B cell (primary cell): ENCODE data around the gene LAMC3. TPM values are rescaled to one million over a fixed set of nuclear protein-coding genes. Genes with fewer than 3 reads are reported as not detected.

Experiments
- ATAC-seq: fragments of 200-7000 bp; cut with Tn5 transposase; one replicate; pipeline ENCODE4 v1.10.0; 2021; ENCODE audit warnings: low read depth, mild to moderate bottlenecking, moderate number of reproducible peaks, moderate library complexity
- CTCF ChIA-PET: fragments of 350-600 bp; sonication (Branson Sonifier 250); formaldehyde crosslinking; loops from one replicate; lab custom pipeline; 2021; ENCODE audit warnings: antibody characterized with exemption, inconsistent platforms; lab: Charles Lee
- POLR2A ChIA-PET: fragments of 350-600 bp; sonication (Branson Sonifier 250); formaldehyde crosslinking; loops from one replicate; lab custom pipeline; 2021; ENCODE audit warnings: antibody characterized with exemption; lab: Charles Lee
- DNase-seq: peaks from one replicate; pipeline ENCODE4 v3.0.0; 2013
- H2AFZ ChIP-seq: 2 replicates; pipeline ENCODE4 v1.6.1; 2012; ENCODE audit warnings: mild to moderate bottlenecking, low read depth, low read length; ENCODE audit not compliant: insufficient read depth, poor library complexity, severe bottlenecking
- H3K27ac ChIP-seq, 2 donors: 1 replicate in 1 of 2; 2 replicates in 1 of 2; pipeline ENCODE4 v1.5.1; 2012 to 2013; ENCODE audit warnings: low read length in 2 of 2, mild to moderate bottlenecking in 2 of 2, moderate library complexity in 1 of 2
- H3K27me3 ChIP-seq, 4 experiments: fragments of 200-600 bp in 1 of 4; sonication (generic) in 1 of 4; replicated peaks in 1 of 4; 1 replicate in 2 of 4; 2 replicates in 2 of 4; pipeline versions ENCODE4 v1.6.1 to v1.7.0; 2013 to 2016; ENCODE audit warnings: low read length in 3 of 4, mild to moderate bottlenecking in 2 of 4, mixed read lengths in 1 of 4, moderate library complexity in 1 of 4; ENCODE audit not compliant: insufficient read depth in 4 of 4, control insufficient read depth in 3 of 4; ENCODE audit errors: control extremely low read depth in 1 of 4
- H3K36me3 ChIP-seq, 2 experiments: replicated peaks in 1 of 2; 1 replicate in 1 of 2; 2 replicates in 1 of 2; pipeline versions ENCODE4 v1.6.1 to v1.7.1; 2013; ENCODE audit warnings: low read length in 1 of 2; ENCODE audit not compliant: insufficient read depth in 2 of 2, control insufficient read depth in 1 of 2; ENCODE audit errors: control extremely low read depth in 1 of 2, extremely low read depth in 1 of 2
- H3K4me1 ChIP-seq, 2 donors: fragments of 200-600 bp in 1 of 2; sonication (generic) in 1 of 2; 1 replicate in 1 of 2; 2 replicates in 1 of 2; pipeline versions ENCODE4 v1.5.1 to v1.6.1; 2013 to 2017; ENCODE audit warnings: low read length in 2 of 2; ENCODE audit not compliant: control insufficient read depth in 2 of 2, insufficient read depth in 2 of 2
- H3K4me2 ChIP-seq: replicated peaks from 2 replicates; pipeline ENCODE3; 2012; ENCODE audit warnings: mild to moderate bottlenecking, low read depth, low read length; ENCODE audit not compliant: poor library complexity, severe bottlenecking
- H3K4me3 ChIP-seq, 5 experiments: fragments of 200-600 bp in 1 of 5; sonication (generic) in 1 of 5; 1 replicate in 3 of 5; 2 replicates in 2 of 5; pipeline versions ENCODE4 v1.5.1 to v1.7.0; 2011 to 2016; ENCODE audit warnings: low read length in 4 of 5, mild to moderate bottlenecking in 4 of 5, low read depth in 2 of 5, control low read depth in 1 of 5, moderate library complexity in 1 of 5; ENCODE audit not compliant: insufficient read depth in 1 of 5; ENCODE audit errors: control extremely low read depth in 1 of 5, extremely low read depth in 1 of 5
- H3K79me2 ChIP-seq: fragments of 200-600 bp; sonication (generic); one replicate; pipeline ENCODE4 v1.6.0; 2016; ENCODE audit warnings: low read length; ENCODE audit not compliant: control insufficient read depth, insufficient read depth
- H3K9ac ChIP-seq: fragments of 200-600 bp; sonication (generic); 2 replicates; pipeline ENCODE4 v1.6.1; 2017; ENCODE audit warnings: mild to moderate bottlenecking, low read length, moderate library complexity
- H3K9me3 ChIP-seq, 3 donors: one replicate each; pipeline versions ENCODE4 v1.6.1 to v1.7.1; 2013; ENCODE audit warnings: low read length in 2 of 3; ENCODE audit not compliant: control insufficient read depth in 2 of 3, insufficient read depth in 1 of 3; ENCODE audit errors: control extremely low read depth in 1 of 3
- H4K20me1 ChIP-seq: 2 replicates; pipeline ENCODE4 v1.6.0; 2012; ENCODE audit warnings: mild to moderate bottlenecking, low read length; ENCODE audit not compliant: insufficient read depth, control insufficient read depth, poor library complexity, severe bottlenecking
- H3K27ac Mint-ChIP-seq: one replicate; pipeline ENCODE4 v1.8.0; 2021; ENCODE audit warnings: mixed read lengths
- H3K27me3 Mint-ChIP-seq: one replicate; pipeline ENCODE4 v1.8.0; 2021; ENCODE audit warnings: mixed read lengths
- H3K4me1 Mint-ChIP-seq: one replicate; pipeline ENCODE4 v1.8.0; 2021; ENCODE audit warnings: mixed read lengths
- H3K4me3 Mint-ChIP-seq: one replicate; pipeline ENCODE4 v1.8.0; 2021; ENCODE audit warnings: mixed read lengths
- H3K9me3 Mint-ChIP-seq: one replicate; pipeline ENCODE4 v1.8.0; 2022; ENCODE audit warnings: mixed read lengths; ENCODE audit not compliant: insufficient read depth
- EZH2 ChIP-seq: IDR thresholded peaks from 2 replicates; pipeline ENCODE4 v1.6.1; 2012; ENCODE audit warnings: borderline replicate concordance, low read depth, mild to moderate bottlenecking, moderate library complexity, low read length; ENCODE audit not compliant: insufficient read depth, poor library complexity, severe bottlenecking
- WGBS: methylation state at CpG from one replicate; pipeline ENCODE4 v1.1.5; 2013; ENCODE audit warnings: missing lambda C conversion rate; ENCODE audit not compliant: insufficient coverage; 5-methylcytosine and 5-hydroxymethylcytosine counted together
- intact Hi-C: fragments of 100-400 bp; cut with micrococcal nuclease; formaldehyde crosslinking; loops from one replicate; pipeline ENCODE4 v1.10.0; 2022
- polyA plus RNA-seq: library from polyadenylated mRNA; depleted of rRNA; stranded (reverse); fragments of >200 nt; gene quantifications from 2 replicates; pipeline ENCODE4 v1.2.3, GENCODE V29; 2012
- total RNA-seq, 2 donors: library from RNA; stranded (reverse); fragments of 120-200 nt in 1 of 2; gene quantifications; 1 replicate in 1 of 2; 2 replicates in 1 of 2; pipeline versions ENCODE4 v1.2.3 to v1.2.4, GENCODE V29; 2013 to 2022
- TF ChIP-seq, protein P1 (sequence below): fragments of 200-600 bp; IDR thresholded peaks from one replicate; pipeline ENCODE4 v1.8.0; 2022; ENCODE audit warnings: antibody characterized with exemption, mild to moderate bottlenecking

The LAMC3 gene
- total and polyA plus RNA-seq, 2 donors (not counting 1 experiment from before 2014, with no cell fraction given) = 0.25 to 0.45 TPM

DNA sequence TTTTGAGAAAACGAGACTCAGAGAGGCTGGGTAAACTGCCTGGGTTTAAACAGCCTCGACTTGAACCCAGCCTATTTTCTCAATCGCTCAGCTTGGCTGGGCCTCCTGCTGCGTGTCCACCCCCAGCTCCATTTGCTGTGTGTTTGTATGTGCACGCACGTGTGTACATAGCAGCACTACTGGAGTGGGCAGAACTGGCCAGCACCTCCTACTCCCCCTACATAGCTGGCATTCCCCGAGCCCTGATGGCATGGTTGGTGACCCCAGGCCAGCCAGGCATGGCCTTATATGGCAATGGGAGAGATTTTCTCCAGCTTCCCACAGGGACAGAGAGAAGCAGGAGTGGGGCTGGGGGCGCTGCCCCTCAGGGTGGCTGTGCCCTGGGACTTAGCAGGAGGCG lies 91.5 kb downstream of the LAMC3 start:
- WGBS = 94% methylated on average over 4 of the region's 9 CpGs

DNA sequence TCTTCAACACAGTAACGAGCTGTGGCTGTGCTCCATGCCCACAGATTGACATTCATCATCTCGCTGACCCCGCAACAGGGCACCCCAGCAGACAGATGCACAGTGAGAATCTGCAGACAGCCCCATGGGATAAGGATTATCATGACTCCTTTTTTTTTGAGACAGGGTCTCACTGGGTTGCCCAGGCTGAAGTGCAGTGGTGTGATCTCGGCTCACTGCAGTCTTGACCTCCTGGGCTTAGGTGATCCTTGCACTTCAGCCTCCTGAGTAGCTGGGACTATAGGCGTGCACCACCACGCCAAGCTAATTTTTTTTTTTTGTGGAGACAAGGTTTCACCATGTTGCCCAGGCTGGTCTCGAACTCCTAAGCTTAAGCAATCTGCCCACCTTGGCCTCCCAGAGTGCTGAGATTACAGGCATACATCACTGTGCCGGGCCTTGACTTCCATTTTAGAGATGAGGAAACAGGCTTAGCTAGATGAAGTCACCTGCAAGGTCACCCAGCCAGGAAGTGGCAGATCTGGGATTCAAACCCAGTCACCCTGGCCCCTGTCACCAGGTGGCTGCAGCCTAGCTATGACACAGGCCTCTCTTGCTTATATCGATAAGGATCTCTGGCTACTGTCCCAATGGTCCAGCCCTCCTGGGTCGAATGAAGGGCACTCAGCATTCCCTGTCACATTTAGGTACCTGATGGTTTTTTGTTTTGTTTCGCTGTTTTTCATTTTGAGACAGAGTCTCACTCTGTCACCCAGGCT lies 92.4 kb downstream of the LAMC3 start:
- intact Hi-C loops = no loop called here
- no peak overlapping the region for H2AFZ ChIP-seq
- H3K9me3 ChIP-seq = no peaks in the 10 kb centered on the region
- Mint-ChIP-seq H3K9me3 (no peaks in the 10 kb centered on the region), H3K4me3 (no peak overlapping the region), H3K27me3 (peaks cover 15% of the 10 kb centered on the region), H3K4me1 (peaks cover 6% of the 10 kb centered on the region), H3K27ac (no peak overlapping the region)
- H3K9ac ChIP-seq = no peak overlapping the region
- 95% methylated on average over 11 of the region's 11 CpGs for WGBS
- no peak for DNase-seq
- ChIA-PET POLR2A (no interaction called here), CTCF (no interaction called here)
- H4K20me1 ChIP-seq = no peaks in the 10 kb centered on the region
- no peak overlapping the region for H3K4me2 ChIP-seq
- H3K4me3 ChIP-seq = no peak overlapping the region
- H3K4me1 ChIP-seq = peaks cover 0 to 4% of the 10 kb centered on the region in 2 donors
- no peaks in the 10 kb centered on the region for H3K36me3 ChIP-seq
- no peak overlapping the region for H3K27ac ChIP-seq
- H3K79me2 ChIP-seq = no peaks in the 10 kb centered on the region
- TF ChIP-seq, protein P1, sequence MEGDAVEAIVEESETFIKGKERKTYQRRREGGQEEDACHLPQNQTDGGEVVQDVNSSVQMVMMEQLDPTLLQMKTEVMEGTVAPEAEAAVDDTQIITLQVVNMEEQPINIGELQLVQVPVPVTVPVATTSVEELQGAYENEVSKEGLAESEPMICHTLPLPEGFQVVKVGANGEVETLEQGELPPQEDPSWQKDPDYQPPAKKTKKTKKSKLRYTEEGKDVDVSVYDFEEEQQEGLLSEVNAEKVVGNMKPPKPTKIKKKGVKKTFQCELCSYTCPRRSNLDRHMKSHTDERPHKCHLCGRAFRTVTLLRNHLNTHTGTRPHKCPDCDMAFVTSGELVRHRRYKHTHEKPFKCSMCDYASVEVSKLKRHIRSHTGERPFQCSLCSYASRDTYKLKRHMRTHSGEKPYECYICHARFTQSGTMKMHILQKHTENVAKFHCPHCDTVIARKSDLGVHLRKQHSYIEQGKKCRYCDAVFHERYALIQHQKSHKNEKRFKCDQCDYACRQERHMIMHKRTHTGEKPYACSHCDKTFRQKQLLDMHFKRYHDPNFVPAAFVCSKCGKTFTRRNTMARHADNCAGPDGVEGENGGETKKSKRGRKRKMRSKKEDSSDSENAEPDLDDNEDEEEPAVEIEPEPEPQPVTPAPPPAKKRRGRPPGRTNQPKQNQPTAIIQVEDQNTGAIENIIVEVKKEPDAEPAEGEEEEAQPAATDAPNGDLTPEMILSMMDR = no peak
- no peak for TF ChIP-seq EZH2
- peaks cover 0 to 19% (median 4%) of the 10 kb centered on the region in 4 experiments for H3K27me3 ChIP-seq
- no peak for ATAC-seq

More for the DNA sequence above, 91.5 kb downstream of the LAMC3 start:
- CTCF ChIA-PET = interaction anchor here (1.1 kb wide), 1 partner anchor 12 kb away, joined by 3 read pairs; no protein-coding TSS in a partner anchor
- POLR2A ChIA-PET = no interaction called here
- intact Hi-C loops = no loop called here
- Mint-ChIP-seq H3K9me3 (no peaks in the 10 kb centered on the region), H3K27me3 (peaks cover 17% of the 10 kb centered on the region), H3K27ac (no peak overlapping the region), H3K4me3 (no peak overlapping the region), H3K4me1 (peaks cover 12% of the 10 kb centered on the region)
- Histone ChIP-seq H3K4me2 (no peak overlapping the region), H3K27me3 (peaks cover 0 to 26% (median 10%) of the 10 kb centered on the region in 4 experiments), H2AFZ (no peak overlapping the region), H4K20me1 (no peaks in the 10 kb centered on the region), H3K27ac (no peak overlapping the region), H3K4me1 (peaks cover 5 to 11% of the 10 kb centered on the region in 2 donors), H3K9me3 (no peaks in the 10 kb centered on the region), H3K4me3 (no peak overlapping the region), H3K36me3 (no peaks in the 10 kb centered on the region), H3K79me2 (no peaks in the 10 kb centered on the region), H3K9ac (no peak overlapping the region)
- ATAC-seq (no peak), DNase-seq (no peak)
- TF ChIP-seq, protein P1 = no peak
- TF ChIP-seq EZH2 = no peak
